ENCODE data around the gene CCER1. TPM values are rescaled to one million over a fixed set of nuclear protein-coding genes. Genes with fewer than 3 reads are reported as not detected.
"Not testable (repeated sequence)": the region's sequence is repeated elsewhere in the genome, so short reads cannot be mapped to it uniquely, and the experiment has no call there.

Gene CCER1, protein sequence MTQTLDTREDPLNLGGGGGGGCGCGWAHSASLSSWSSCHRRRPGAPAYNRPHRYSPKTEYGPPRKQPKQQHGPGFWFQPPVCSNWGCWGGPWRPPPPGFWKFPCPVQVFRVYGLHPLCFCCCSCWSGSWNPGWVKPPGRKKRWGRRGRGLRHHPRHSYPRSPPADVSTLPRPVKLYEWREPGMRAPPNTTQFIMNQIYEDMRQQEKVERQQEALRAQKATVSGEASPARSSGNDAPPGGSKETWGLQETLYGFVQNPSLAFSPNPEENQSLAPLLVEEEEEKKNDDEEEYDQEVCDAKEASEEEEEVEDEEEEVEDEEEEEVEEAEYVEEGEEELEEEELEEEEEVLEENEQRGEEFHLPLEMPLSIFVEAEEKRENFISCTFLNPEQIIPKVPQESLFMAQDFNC
- not detected in 2 replicates for total RNA-seq (2014; rRNA removed; shearing (Covaris generic))

DNA sequence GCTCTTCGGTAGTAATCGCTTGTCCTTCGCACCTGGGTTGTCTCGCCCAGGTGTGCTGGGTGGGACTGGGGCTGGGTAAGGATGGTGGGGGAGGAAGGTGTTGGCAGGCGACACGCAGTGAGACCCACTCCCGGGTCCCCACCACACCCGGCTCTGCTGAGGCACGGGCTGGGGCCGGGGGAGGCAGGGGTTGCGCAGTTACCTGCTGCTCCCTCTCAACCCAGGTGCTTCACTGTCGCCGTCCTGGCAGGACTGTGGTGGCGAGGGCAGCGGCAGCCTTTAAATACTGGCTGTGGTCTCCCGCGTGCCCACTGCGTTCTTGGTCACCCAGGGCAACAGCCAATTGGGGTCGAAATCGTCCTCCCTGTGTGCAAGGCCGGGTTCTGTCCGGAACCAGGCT, at the start of gene CCER1:
TSS of gene CCER1 (minus strand) at position 256 of the 400 bp plus-strand sequence. CDS start 434 bp downstream, outside the sequence.
- DNase-seq (ENCODE audit: low read depth): no peak

DNA sequence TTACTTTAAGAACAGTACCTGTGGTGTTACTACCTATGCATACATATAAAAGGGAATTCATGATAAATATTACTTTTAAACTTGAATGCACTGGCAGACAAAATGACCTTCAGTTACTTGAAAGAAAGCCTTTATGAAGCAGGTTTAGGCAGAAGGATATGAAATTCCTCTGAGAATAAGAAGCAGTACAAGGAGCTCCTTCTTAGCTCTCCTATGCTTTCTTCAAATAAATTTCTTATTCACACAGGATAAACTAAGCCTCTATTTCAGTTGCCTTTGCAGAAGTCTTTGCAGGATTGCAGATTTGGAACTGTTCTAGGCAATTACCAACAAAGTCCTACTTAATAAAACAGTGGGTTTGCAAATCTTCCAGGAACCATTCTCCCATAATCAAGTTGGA, 48.8 kb upstream of the CCER1 start:
- no peak for DNase-seq (ENCODE audit: low read depth)

DNA sequence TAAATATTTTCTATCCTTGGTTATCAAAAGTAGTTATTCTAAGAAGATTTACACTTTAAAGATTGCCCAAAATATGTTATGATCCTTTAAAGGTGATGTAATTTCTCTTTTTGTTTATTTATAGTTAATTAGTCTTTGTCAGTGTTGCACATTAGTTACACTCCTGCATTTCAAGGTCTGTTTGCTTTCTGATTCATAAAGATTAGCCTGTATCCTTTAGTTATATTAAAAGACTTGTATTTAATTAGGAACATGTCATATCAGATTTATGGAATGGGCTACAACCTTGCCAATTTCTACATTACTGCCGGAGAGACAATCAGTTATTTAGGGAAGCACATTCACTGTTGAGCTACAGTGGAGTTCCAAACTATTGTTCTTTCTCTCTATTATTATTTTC, 46.3 kb upstream of the CCER1 start:
- no peak for DNase-seq (ENCODE audit: low read depth)

DNA sequence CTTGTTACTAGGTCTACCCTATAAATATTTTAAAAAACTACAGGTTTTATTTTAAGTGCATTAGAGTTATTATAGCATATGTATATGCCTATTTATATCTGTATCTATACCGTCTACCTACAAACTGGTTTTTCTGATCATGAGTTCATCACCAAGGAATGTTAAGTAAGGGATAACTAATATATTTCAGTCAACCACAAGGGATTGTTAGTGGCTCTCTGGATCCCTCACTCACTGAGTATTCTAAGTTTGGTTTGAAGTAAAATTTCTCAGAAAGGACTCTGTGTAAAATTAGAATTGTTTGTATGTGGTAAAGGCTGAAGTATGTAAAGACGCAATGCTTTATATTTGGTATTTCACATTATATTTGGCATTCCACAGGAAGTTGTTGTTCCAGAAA, 45.0 kb upstream of the CCER1 start:
- DNase-seq (ENCODE audit: low read depth): no peak

DNA sequence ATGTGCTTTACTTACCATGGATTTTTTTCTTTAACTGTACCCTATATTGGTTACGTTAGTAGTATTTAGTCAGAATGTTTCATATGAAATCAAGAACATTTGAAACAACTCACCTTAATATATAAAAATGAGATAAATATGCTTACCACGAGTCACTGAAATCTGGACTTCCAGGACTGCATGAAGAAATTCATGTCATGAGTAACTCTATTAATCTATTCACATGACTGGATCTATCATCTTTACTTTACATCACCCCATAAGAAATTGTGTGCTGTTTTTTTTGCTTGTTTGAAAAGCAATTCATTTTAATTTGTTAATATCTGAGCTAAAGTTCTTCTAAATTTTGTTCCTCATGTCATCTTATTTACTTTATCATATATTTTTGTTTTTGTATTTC, 44.6 kb upstream of the CCER1 start:
- no peak for DNase-seq (ENCODE audit: low read depth)

DNA sequence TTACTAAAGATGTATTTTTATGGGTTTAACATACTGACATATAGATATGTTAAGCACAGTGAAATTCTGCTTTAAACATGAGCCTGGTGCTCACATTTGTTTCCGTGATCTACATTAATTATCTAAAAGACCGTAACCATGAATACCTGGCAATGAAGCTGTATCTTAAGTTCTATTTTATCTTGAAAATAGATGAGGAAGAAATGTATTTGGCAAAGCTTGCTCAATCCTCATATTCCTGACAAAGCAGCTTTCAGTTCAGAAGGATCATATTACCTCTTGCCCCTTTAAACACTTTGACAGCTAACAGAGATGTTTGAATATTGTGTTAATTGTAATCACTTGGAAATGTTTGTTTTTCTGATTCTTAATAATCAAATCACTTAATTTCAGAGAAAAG, 40.0 kb upstream of the CCER1 start:
- DNase-seq (ENCODE audit: low read depth): no peak

DNA sequence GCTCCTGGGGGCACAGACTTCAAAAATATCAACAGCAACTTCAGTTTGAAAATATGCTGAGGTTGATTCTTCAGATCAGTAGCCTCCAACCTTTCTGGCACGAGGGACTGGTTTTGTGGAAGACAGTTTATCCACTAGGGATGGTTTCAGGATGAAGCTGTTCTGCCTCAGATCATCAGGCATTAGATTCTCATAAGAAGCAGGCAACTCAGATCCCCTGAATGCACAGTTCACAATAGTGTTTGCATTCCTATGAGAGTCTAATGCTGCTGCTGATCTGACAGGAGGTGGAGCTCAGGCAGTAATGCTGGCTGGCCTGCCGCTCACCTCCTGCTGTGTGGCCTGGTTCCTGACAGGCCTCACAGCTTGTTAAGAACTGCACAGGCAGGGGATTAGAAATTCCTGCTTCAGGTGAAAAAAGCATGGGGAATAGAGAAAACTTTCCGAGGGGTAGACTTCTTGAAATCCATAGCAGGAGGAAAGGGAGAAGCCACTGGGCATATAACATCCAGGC, 37.0 kb upstream of the CCER1 start:
- no peak for DNase-seq (ENCODE audit: low read depth)

DNA sequence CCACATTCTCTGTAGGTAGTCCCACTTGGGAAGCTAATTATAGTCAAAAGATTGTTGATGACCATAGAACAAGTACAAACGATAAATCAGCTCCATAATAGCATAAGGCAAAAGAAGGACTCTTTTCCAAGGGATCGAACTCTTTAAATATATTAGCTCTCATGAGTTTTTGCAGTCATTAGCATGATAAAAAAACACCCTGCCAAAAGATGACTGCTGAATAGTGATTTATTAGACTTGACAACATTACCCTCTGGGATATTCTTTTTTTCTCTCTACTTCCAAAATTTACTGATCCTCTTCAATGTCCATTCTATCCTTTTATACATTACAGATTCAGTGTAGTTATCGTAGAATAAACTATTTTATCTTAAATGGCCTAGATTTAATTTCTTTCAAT, 35.6 kb upstream of the CCER1 start:
- no peak for DNase-seq (ENCODE audit: low read depth)

DNA sequence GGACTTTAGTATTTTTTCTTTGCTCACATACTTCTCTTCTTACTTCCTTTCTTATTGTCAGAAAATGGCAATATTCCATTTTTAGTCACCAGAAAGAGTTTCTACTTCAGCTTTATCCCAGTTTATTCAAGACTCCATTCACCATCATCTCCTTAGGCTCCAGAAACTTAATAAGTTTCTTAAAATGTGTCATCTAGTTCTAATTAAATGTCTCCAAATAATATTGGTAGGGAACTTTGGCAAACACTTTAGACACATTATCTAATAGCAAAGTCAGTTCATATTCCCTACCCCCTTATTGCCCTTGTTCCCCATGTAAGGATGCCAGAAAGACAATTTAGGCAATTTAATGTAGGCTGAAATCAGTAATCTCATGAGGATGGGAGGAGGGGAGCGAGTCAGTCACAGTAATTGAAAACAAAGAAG, 34.7 kb upstream of the CCER1 start:
- DNase-seq (ENCODE audit: low read depth): no peak

DNA sequence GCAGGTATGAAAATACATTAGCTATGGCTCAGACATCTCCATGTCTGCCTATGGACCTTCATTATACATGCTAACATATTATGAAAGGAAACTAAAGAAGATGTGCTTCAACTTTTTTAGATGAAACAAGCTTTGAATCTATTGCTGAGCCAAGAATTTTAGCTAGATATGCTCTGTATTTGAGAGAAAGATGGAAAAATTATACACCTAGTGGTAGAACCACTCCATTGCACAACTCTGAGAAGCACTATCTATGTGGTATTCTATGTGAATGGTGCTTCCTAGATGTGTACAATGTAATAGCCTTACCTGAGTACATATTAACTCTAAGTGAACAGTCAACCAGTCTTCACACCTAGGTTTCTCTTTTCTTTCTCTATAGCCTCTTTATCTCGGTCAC, 32.5 kb upstream of the CCER1 start:
- DNase-seq (ENCODE audit: low read depth): no peak

DNA sequence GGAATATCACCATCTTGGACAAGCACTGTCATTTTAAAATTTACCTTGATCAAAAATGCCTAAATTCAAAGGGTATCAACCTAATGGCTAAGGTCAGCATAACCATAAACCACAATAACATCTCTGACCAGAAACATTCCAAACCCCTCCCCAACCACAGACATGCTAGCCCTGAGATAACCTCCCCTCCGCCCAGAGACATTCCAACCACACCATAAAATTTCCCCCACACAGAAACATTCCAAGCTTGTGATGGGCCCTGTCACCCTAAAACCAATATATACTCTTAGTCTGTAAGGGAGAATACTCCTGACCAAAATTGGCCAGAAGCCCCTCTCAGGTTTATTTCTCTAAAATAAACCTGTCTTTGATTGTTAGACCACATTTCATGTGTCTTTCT, 32.1 kb upstream of the CCER1 start:
- DNase-seq (ENCODE audit: low read depth): no peak

DNA sequence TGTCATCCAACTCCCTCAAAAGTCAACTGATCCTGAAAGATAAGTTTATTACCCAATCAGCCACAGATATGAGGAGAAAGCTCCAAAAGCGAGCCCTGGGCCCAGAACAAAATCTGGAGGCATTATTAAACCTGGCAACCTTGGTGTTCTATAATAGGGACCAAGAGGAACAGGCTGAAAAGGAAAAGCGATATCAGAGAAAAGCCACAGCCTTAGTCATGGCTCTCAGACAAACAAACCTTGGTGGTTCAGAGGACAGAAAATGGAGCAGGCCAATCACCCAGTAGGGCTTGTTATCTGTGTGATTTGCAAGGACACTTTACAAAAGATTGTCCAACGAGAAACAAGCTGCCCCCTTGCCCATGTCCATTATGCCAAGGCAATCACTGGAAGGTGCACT, 30.4 kb upstream of the CCER1 start:
- DNase-seq (ENCODE audit: low read depth): not testable (repeated sequence)

DNA sequence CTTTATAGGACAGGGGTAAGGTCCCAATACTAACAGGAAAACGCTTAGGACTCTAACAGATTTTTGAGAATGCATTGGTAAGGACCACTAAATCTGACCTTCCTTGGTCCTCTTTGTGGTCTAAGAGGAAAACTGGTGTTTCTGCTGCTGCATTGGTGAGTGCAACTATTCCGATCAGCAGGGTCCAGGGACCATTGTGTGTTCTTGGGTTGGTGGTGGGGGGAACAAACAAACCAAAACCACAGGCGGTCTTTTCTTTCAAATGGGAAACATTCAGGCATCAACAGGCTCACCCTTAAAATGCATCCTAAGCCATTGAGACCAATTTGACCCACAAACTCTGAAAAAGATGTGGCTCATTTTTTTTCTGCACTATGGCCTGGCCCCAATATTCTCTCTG, 29.1 kb upstream of the CCER1 start:
- DNase-seq (ENCODE audit: low read depth): no peak

DNA sequence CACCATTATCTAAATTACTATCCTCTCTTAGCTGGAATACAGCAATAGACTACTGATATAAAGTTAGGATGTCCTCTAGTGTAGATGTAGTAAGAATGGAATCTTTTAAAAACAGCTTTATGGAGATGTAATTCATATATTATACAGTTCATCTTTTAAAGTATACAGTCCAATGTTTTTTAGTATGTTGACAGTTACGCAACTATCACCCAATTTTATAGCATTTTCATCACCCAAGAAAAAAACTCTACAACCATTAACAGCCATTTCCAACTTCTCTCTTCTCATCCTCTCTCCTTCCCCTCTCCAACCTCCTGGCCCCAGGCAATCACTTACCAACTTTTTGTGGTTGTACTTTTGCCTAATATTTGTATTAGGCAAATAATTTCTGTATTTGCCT, 27.2 kb upstream of the CCER1 start:
- no peak for DNase-seq (ENCODE audit: low read depth)

DNA sequence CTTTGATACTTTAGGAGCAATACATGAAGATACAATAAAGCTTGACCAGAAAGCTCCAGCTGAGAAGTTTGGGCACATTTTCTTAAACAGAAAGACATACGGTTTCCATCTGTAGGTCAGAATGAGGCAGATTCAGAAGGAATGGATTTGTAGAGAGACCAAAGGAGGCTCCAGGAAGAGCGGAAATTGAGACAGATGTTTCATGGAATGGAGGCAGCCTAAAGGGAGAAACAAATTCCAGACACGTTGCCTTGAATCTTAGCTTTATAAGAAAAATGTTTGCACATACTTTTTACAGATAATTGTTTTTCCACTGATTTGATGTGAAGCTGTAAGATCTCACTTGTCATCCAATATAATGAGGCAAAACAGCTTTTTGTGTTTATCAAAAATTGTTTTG, 25.0 kb upstream of the CCER1 start:
- DNase-seq (ENCODE audit: low read depth): no peak

DNA sequence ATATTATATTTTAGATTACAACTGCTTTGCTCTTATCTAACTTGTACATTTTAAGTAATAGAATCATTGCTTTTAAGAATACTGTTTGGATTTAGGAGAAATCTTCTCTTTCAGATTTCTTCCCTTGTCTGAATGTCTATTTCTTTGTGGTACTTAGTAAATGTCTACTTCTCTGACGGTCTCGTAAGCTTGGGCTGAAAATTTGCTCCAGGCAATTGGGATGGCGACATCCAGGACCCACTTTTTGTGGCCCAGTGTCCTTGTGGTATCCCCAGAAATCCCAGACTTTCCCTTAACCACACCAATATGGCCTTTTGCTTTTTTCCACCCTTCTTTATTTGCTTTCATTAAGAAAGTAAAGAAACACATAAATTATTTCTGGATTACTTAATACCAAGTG, 24.0 kb upstream of the CCER1 start:
- DNase-seq (ENCODE audit: low read depth): no peak

DNA sequence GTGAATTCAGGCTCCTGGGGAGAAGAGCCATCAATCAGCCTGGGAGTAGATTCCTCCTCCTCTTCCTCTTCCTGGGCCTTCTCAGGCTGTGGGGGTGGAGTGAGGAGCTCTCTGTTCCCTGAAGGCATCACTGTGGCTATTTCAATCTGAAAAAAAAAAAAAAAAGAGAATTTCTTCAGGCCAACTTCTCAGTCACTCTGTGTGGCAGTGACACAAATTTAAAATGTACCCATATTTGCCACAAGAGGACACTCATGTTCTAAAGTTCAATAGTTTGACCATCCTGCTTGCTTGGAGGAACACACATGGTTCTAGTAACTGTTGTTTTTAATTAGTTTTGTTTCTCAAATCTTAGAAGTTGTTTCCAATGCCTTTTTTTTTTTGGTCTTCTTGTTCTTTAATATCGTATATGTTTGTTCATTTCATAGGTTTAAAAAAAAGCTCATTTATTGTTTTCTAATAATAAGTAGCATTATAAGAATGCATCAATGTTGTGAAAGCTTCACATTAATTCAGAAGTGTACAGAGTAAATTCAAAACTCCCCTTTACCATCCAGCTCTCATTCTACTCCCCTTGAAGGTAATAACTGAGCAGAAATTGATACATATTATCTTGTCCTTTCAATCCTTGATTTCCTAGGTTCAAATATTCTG, 23.3 kb upstream of the CCER1 start:
- peak; percentile 25 for DNase-seq (ENCODE audit: low read depth)

DNA sequence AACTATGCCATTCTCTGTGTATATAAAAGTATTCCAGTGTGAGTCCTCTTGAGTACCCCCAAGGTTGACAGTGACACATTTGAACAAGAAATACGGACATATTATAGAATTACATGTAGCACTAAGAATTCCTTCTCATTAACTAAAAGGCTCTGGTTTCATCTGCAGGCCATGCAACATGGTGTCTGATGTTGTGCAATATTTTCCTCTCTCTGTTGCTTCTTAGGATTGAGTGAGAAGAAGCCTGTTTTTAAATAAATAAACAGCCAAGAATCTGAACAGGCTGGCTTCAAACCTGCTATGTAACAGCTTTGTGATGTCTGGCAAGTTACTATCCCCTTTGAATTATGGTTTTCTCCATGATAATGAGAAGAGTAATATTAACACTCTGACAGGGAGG, 22.2 kb upstream of the CCER1 start:
- DNase-seq (ENCODE audit: low read depth): no peak

DNA sequence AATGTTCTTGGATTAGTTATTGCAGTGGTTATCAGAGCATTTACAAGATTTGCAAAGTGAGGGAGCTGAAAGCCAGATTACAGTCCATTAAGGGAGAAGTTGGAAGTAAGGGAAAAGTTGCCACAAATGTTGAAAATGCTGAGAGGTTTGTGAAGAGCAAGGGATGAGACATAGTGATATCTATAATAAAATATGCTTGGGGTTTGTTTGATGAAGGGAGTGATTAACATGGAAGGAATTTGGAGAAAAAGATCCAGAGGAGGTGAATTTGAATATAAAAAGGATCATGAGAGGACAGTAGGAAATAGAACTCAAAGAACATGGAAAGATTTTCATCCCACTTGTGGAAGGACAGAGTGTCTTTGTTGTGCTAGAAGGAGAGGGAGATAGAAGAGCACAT, 19.3 kb upstream of the CCER1 start:
- no peak for DNase-seq (ENCODE audit: low read depth)

DNA sequence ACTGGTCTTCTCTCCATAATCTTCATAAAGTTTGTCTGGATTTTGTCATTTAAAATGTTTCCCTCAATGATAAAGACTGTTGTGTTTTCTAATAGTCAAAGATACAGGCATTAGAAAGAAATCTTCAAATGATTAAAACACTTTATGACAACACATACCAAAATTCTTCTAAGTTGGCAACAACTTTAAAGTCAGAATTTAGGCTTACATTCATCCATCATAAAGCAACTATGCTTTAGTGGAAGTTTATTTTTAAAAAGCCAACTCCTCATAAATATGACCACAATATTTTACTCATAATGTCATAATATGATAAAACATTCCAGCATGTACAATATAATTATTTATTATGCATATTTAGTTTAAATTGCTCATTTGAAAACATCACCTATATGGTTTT, 17.2 kb upstream of the CCER1 start:
- no peak for DNase-seq (ENCODE audit: low read depth)

DNA sequence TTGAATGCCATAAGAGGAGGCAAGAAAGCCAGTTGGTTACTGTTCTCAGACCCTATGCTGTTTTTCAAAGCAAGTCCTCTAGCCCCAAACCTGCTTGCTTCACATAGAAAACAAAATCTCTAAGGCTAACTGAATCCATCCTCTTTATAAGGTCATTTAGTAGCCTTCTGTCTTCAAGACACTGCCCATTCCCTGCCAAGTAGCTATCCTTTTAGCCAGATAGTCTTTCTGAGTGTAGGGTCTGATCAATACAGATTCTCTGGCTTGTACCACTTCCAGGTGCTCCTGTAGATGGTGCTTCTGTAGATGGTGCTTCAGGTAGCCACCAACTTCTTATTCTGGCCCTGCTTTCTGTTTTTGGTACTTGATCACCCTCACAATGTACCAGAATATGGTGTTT, 15.9 kb upstream of the CCER1 start:
- DNase-seq (ENCODE audit: low read depth): no peak

DNA sequence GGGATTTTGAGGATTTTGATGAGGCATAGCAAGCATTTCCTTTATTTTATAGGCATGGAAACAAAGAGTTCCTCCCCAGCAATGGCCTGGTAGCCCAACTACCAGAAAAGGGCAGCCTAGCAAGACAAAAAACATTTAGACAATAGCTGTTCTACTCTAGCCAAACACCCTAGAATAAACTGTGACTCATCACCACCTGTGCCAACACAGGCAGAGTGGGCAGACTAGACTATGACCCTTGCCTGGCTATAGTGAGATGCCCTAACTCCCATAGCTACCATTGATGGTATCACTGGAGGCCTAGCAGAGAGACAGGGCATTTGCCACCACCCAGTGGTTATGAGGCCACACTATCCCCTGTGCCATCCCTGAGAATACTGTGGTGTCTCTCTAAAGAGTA, 15.5 kb upstream of the CCER1 start:
- DNase-seq (ENCODE audit: low read depth): no peak

DNA sequence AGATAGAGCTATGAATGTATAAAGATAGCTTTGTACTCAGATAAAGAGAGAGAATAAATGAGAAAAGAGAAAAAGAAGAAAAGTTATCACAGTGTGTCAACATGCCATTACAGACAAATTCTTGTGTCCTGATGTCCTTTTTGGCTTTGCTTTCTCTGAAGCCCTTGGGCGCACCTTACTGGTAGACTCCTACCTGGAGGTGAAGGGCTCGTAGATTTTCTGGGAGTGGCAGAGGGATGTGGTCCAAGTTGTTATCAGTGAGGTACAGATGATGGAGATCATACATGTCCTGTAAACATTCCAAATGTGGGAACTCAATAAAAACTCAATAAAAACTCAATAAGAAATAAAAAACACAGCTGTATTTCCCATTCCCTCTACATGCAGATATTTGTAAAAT, 14.9 kb upstream of the CCER1 start:
- no peak for DNase-seq (ENCODE audit: low read depth)

Data from Daoy (cell line).